T-helper 9 cell (primary cell): ENCODE measurements around the gene MTMR3.
"Not testable (repeated sequence)": the region's sequence is repeated elsewhere in the genome, so short reads cannot be mapped to it uniquely, and the experiment has no call there.

Source experiments
- DNase-seq: peaks from one replicate; pipeline ENCODE4 v3.0.0-alpha.2; 2020
- total RNA-seq, 2 donors: gene quantifications; one replicate each; lab custom pipeline; 2026; lab: John Stamatoyannopoulos, UW

Gene MTMR3
- 108 to 165 reads per million in 2 donors for total RNA-seq

DNA sequence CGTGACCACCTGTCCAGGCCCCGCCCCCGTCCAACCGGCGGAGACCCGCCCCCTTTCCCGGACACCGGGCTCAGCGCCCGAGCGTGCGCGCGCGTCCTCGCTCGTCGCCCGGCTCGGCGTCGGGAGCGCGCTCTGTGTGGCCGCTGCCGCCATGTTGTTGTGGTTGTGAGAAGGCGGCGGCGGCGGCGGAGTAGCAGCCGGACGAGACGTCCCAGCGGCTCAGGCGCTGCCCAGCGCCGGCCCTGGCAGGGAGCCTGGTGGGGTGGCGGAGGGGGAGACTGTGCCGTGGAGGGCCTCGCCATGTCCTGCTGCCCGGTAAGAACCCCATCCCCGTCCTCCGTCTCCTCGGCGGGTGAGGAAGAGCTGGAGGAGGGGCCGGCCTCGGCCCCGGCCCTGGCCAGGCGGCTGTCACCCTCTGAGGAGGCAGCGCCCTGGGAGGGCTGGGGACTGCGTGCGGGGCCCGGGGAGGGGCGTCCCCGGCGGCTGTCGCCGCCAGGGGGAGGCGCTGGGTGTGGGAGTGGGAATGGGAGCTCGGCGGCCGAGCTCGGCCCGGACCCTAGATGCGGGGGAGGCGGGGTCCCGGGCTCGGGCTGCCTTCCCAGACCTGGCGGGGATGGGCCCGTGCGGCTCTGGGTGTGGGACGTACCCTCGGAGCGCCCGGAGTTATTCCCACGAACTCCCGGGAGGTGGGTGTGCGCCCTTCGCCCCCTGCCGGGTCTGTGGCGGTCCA, at the start of gene MTMR3:
TSS of gene MTMR3 (plus strand) at position 130 of the 730 bp plus-strand sequence. CDS start 87,886 bp downstream, outside the sequence.
- DNase-seq, result peak; percentile 87

- DNase-seq, result no peak
Measured at GRCh38 chr22:29833392-29833965, 49.5 kb upstream of the MTMR3 start.

DNA sequence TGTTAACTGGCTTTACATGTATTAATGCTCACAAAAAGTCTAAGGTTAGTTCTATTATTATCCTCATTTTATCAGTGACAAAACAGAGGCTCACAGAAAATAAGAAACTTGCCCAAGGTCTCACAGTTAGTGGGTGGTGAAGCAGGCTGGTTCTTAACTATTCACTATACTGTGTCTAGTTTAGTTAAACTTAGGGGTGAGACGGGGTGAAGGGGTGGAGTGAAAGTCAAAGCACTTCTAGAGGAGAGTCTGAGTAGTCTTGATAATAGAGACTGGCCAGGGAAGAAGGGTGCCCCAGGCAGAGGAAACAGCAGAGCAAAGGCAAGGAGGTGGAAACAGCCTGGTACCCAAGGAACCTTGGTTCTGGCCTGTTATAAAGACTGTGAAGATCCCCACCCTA, 48.9 kb upstream of the MTMR3 start:
- DNase-seq, result no peak

- DNase-seq, result not testable (repeated sequence)
Measured at GRCh38 chr22:29836791-29837370, 46.1 kb upstream of the MTMR3 start.

- peak; percentile 98 for DNase-seq
Measured at GRCh38 chr22:29837741-29838598, 45.0 kb upstream of the MTMR3 start, which contains the start of gene ASCC2. Gene ASCC2, minus strand, starts transcription at chr22:29838274. Its CDS starts 5,949 bp downstream, at chr22:29832325.

DNA sequence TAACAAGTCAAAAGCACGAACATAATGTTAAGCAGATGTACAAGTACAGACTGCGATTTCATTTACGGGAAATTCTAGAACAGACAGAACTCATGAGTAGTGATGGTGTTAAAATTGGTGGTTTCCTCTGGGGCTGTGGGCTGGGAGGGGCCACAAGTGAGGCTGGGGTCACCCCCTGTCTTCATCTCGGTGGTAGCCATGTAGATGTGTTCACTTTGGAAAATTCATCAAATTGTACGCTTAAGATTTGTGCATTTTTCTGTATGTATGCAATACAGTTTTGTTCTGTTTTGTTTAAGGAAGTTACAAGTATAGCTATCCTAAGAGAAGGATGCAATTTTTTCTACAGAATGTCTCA, 44.4 kb upstream of the MTMR3 start:
- no peak for DNase-seq

GRCh38 chr22:29839039-29839438, 43.9 kb upstream of the MTMR3 start:
- DNase-seq, result no peak

DNA sequence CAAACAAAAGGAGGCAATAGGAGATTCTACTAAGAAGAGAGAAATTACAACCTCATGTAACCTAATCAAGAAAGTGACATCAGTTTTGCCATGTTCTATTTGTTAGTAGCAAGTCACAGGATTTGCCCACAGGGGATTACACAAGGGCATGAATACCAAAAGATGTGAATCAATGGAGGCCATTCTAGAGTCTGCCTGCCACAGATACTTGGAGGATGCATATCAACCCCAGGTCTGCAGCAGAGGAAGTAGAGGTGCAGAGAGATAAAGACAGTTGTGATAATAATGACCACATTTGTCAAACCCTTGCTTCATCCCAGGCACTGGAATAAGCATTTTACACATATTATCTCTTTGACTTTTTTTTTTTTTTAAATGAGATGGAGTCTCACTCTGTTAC, 42.5 kb upstream of the MTMR3 start:
- no peak for DNase-seq

- no peak for DNase-seq
Measured at GRCh38 chr22:29842172-29842571, 40.8 kb upstream of the MTMR3 start.

GRCh38 chr22:29842740-29843139, 40.2 kb upstream of the MTMR3 start:
- DNase-seq, result no peak

- DNase-seq, result no peak
Measured at GRCh38 chr22:29846290-29846689, 36.7 kb upstream of the MTMR3 start.

DNA sequence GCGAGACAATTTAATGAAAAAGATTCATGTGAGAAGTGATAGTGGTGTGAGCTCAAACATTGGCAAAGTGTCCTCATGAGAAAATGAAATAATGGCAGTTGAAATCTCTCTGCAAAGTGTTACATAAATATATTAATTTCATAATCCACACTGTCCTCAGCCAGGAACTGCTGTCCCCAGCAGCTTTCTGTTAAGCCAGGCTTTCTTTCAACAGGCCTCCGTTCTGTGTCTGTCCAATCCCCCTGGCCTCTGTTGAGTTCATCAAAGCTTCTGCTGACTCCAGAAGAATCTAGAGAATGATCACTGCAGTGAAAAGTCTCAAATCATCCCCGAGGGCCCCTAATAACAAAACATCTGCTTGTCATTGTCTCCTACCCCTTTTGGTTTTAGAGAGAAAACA, 34.9 kb upstream of the MTMR3 start:
- no peak for DNase-seq

DNA sequence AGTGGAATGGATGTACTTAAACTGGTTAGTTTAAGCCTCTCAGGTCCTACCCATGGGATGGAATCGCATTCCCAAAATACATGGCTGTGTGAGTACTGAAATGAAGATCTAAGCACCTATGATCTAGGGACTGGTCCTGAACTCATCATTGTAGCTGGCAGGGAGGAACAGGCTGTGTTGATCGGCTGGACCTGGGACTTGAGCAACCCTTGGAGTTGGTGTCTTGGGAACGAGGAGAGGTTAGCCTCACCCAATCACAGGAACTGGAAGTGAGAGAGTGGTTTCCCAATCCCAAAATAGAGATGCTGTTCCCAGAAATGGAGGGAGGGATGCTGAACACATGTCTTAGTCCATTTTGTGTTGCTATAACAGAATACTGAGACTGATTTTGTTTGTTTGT, 28.5 kb upstream of the MTMR3 start:
- DNase-seq, result no peak

GRCh38 chr22:29855611-29856181, 27.3 kb upstream of the MTMR3 start:
- no peak for DNase-seq

DNA sequence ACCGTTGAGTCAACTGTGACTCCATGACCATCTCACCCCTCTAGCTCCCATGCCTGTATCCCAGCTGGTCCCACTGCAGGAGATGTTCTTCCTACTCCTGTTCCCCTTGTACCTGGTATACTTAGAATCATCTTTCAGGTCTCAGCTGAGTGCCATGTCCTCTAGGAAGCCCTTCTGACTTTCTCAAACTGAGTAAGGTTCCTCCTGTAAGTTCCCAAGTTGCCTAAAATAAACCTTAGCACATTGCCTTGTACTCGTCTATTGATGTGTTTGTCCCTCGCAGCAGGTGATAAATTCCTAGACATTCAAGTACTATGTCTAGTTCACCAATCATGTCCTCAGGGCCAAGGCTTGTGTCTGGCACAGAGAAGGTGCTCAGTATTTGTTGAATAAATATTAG, 26.5 kb upstream of the MTMR3 start:
- no peak for DNase-seq

DNA sequence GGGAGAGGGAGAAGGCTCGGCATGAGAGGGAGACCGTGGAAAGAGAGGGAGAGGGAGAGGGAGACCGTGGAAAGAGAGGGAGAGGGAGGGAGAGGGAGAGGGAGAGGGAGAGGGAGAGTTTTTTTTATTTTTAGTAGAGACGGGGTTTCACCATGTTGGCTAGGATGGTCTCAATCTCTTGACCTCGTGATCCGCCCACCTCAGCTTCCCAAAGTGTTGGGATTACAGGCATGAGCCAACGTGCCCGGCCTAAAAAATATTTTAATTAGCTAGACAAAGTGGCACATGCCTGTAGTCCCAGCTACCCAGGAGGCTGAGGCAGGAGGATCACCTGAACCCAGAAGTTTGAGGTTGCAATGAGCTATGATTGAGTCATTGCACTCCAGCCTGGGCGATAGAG, 23.9 kb upstream of the MTMR3 start:
- not testable (repeated sequence) for DNase-seq

DNA sequence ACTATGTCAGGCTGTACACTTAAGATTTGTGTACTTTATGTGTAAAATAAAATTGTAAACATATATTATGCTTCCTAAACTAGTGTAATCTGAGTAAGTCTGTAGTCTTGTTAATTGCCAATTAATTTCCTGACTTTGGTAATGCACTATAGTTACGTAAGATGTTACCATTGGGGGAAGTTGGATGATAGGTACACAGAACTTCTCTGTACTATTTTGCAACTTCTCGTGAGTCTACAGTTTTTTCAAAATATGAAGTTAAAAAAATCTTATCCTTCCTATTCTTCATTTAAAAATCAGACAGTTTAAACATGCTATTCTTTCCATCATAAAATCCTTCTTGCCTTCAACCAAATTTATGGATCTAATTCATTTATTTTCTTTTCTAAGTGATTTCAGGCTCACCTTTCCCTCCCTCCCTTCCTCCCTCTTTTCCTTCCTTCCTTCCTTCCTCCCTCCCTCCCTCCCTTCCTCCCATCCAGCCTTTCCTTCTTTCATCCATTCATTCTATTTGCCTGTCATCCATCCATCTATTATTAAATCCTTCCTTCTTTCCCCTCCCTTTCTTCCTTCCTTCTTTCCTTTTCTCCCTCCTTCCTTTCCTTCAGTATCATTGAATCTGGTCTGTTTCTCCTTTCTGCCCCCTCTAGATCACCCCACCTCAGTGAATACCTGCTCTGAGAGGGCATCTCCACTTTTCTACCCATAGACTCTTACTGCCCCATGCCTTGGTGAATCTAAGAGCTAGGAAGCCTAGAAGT, 22.8 kb upstream of the MTMR3 start:
- DNase-seq, result no peak

GRCh38 chr22:29861672-29862297, 21.2 kb upstream of the MTMR3 start:
- DNase-seq, result no peak

DNA sequence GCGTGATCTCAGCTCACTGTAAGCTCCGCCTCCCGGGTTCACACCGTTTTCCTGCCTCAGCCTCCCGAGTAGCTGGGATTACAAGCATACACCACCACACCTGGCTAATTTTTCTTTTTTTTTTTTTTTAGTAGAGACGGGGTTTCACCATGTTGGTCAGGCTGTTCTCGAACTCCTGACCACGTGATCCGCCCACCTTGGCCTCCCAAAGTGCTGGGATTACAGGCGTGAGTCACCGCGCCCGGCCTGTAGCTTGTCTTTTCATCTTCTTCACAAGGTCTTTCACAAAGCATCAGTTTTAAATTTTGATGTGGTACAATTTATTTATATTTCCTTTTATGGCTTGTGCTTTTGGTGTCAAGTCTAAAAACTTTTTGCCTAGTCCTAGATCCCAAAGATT, 17.4 kb upstream of the MTMR3 start:
- DNase-seq, result not testable (repeated sequence)

DNA sequence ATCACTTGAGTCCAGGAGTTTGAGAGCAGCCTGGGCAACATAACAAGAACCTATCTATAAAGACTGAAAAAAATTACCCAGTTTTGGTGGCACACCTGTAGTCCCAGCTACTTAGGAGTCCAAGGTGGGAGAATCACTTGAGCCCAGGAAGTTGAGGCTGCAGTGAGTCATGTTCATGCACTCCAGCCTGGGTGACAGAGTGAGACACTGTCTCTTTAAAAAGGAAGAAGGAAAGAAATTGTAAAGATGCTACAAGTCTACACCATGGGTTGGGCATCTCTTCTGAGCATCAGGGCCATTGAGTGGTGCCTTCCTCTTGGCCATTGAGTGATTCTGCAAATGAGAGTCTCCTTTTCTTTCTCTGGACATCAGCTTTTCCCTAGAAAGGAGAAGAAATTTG, 15.7 kb upstream of the MTMR3 start:
- DNase-seq, result no peak

- no peak for DNase-seq
Measured at GRCh38 chr22:29867851-29868250, 15.1 kb upstream of the MTMR3 start.

- DNase-seq, result no peak
Measured at GRCh38 chr22:29870574-29870973, 12.4 kb upstream of the MTMR3 start.
